WTC11 (cell line): Measurements from ENCODE around the gene RTBDN. TPM values are rescaled to one million over a fixed set of nuclear protein-coding genes. Genes with fewer than 3 reads are reported as not detected.

Source experiments
- ATAC-seq: fragments of 200-7000 bp; cut with Tn5 transposase; 2 replicates; pipeline ENCODE4 v1.10.0; 2021; ENCODE audit warnings: mild to moderate bottlenecking, moderate library complexity
- CTCF ChIA-PET: fragments of 300-600 bp; sonication (Branson Sonifier 250); formaldehyde crosslinking; loops from one replicate; lab custom pipeline; 2021; ENCODE audit warnings: antibody characterized with exemption; lab: Charles Lee
- POLR2A ChIA-PET: fragments of 350-600 bp; sonication (Branson Sonifier 250); formaldehyde crosslinking; loops from one replicate; lab custom pipeline; 2021; ENCODE audit warnings: antibody characterized with exemption; lab: Charles Lee
- DNase-seq: peaks from one replicate; pipeline ENCODE4 v3.0.0; 2021; ENCODE audit warnings: low spot score
- H3K27ac Mint-ChIP-seq: 2 replicates; pipeline ENCODE4 v1.8.0; 2021; ENCODE audit warnings: mixed read lengths
- H3K27me3 Mint-ChIP-seq: 2 replicates; pipeline ENCODE4 v1.8.0; 2021; ENCODE audit warnings: low read depth, mild to moderate bottlenecking, moderate library complexity, mixed read lengths
- H3K36me3 Mint-ChIP-seq: 2 replicates; pipeline ENCODE4 v1.8.0; 2021; ENCODE audit warnings: mixed read lengths
- H3K4me1 Mint-ChIP-seq: 2 replicates; pipeline ENCODE4 v1.8.0; 2022; ENCODE audit warnings: mixed read lengths
- H3K4me3 Mint-ChIP-seq: 2 replicates; pipeline ENCODE4 v1.8.0; 2021; ENCODE audit warnings: mild to moderate bottlenecking, moderate library complexity, mixed read lengths
- H3K9me3 Mint-ChIP-seq: 2 replicates; pipeline ENCODE4 v1.8.0; 2021; ENCODE audit warnings: mixed read lengths
- ARID4B ChIP-seq: sonication (generic); formaldehyde crosslinking; IDR thresholded peaks from 2 replicates; pipeline ENCODE4 v1.8.0; 2023; ENCODE audit warnings: missing genetic modification reagents, mild to moderate bottlenecking, borderline replicate concordance
- ATF6 ChIP-seq: sonication (generic); formaldehyde crosslinking; IDR thresholded peaks from 2 replicates; pipeline ENCODE4 v1.8.1; 2023; ENCODE audit warnings: mild to moderate bottlenecking, missing genetic modification reagents
- E2F5 ChIP-seq: sonication (generic); formaldehyde crosslinking; IDR thresholded peaks from 2 replicates; pipeline ENCODE4 v1.8.1; 2022; ENCODE audit warnings: mild to moderate bottlenecking, moderate library complexity, missing genetic modification reagents
- ETV6 ChIP-seq: sonication (generic); formaldehyde crosslinking; IDR thresholded peaks from 2 replicates; pipeline ENCODE4 v1.8.1; 2022; ENCODE audit warnings: mild to moderate bottlenecking, missing genetic modification reagents
- FOXP4 ChIP-seq: sonication (generic); formaldehyde crosslinking; IDR thresholded peaks from 2 replicates; pipeline ENCODE4 v1.8.0; 2022; ENCODE audit warnings: mild to moderate bottlenecking, missing genetic modification reagents
- JUN ChIP-seq: sonication (generic); formaldehyde crosslinking; IDR thresholded peaks from 2 replicates; pipeline ENCODE4 v1.8.0; 2023; ENCODE audit warnings: mild to moderate bottlenecking, missing genetic modification reagents
- OVOL2 ChIP-seq: fragments of 250-450 bp; sonication (Bioruptor Pico); IDR thresholded peaks from 2 replicates; pipeline ENCODE4 v1.9.0; 2021; ENCODE audit warnings: mild to moderate bottlenecking, borderline replicate concordance
- PRDM15 ChIP-seq: sonication (generic); formaldehyde crosslinking; IDR thresholded peaks from 2 replicates; pipeline ENCODE4 v1.8.0; 2022; ENCODE audit warnings: missing genetic modification reagents
- SMAD4 ChIP-seq: sonication (generic); formaldehyde crosslinking; IDR thresholded peaks from 2 replicates; pipeline ENCODE4 v1.8.0; 2022; ENCODE audit warnings: mild to moderate bottlenecking, missing genetic modification reagents
- SP1 ChIP-seq: sonication (generic); formaldehyde crosslinking; conservative IDR thresholded peaks from 2 replicates; pipeline ENCODE4 v1.8.1; 2022; ENCODE audit warnings: missing genetic modification reagents
- ZSCAN18 ChIP-seq: fragments of 250-450 bp; sonication (Bioruptor Pico); IDR thresholded peaks from 2 replicates; pipeline ENCODE4 v2.1.2; 2022; ENCODE audit warnings: mild to moderate bottlenecking, moderate library complexity
- total RNA-seq: library from RNA; stranded (reverse); gene quantifications from 3 replicates; pipeline ENCODE4 v1.2.3, GENCODE V29; 2021

Gene RTBDN
- total RNA-seq, 1 experiment from 2014 or later: 2.4 TPM

- no peak for TF ChIP-seq ARID4B (CRISPR knock-in tag)
- peak; percentile 73 for TF ChIP-seq SP1 (CRISPR knock-in tag)
- TF ChIP-seq E2F5: no peak
- TF ChIP-seq ETV6 (CRISPR knock-in tag): peak; percentile 21; the same call in 1 of the 2 replicates
- TF ChIP-seq SMAD4 (CRISPR knock-in tag): no peak
- TF ChIP-seq ATF6 (CRISPR knock-in tag): no peak
- no peak for TF ChIP-seq OVOL2 (CRISPR knock-in tag)
Observed at GRCh38 chr19:12867120-12868099, 33.0 kb upstream of the RTBDN start (continued).

- peaks cover 17% of the 10 kb centered on the region for H3K36me3 Mint-ChIP-seq
- peak; percentile 2 for ATAC-seq
- peak; percentile 34 for DNase-seq
- peak overlapping the region; percentile 93 for H3K27ac Mint-ChIP-seq
- no peaks in the 10 kb centered on the region for H3K9me3 Mint-ChIP-seq
- H3K27me3 Mint-ChIP-seq: peaks cover 9% of the 10 kb centered on the region; the same call in 1 of the 2 replicates
- peak overlapping the region; percentile 76 for H3K4me3 Mint-ChIP-seq
- CTCF ChIA-PET: interaction anchor here (0.9 to 3.5 kb wide), 4 partner anchors 19 to 20 kb away, joined by 3 to 39 read pairs (median 4); no protein-coding TSS in a partner anchor
- peaks cover 28% of the 10 kb centered on the region for H3K4me1 Mint-ChIP-seq
- no peak for TF ChIP-seq JUN (CRISPR knock-in tag)
- no peak for TF ChIP-seq FOXP4 (CRISPR knock-in tag)
- peak; percentile 29; the same call in 1 of the 2 replicates for TF ChIP-seq PRDM15 (CRISPR knock-in tag)
- TF ChIP-seq ZSCAN18 (CRISPR knock-in tag): no peak
- TF ChIP-seq, all 79 proteins: peak for 1
- POLR2A ChIA-PET: interaction anchor here (1.0 kb wide), 1 partner anchor 19 kb away, joined by 4 read pairs; no protein-coding TSS in a partner anchor
Observed at GRCh38 chr19:12866416-12867119, 32.2 kb upstream of the RTBDN start.
